Left forelimb (tissue), 1 donor: ENCODE measurements around the gene ACBD6.
"Not testable (repeated sequence)": the region's sequence is repeated elsewhere in the genome, so short reads cannot be mapped to it uniquely, and the experiment has no call there.

ENCODE experiments used
- DNase-seq: peaks from one replicate; pipeline ENCODE4 v3.0.0-alpha.2; 2018; ENCODE audit warnings: low spot score

ACBD6 gene, protein sequence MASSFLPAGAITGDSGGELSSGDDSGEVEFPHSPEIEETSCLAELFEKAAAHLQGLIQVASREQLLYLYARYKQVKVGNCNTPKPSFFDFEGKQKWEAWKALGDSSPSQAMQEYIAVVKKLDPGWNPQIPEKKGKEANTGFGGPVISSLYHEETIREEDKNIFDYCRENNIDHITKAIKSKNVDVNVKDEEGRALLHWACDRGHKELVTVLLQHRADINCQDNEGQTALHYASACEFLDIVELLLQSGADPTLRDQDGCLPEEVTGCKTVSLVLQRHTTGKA

DNA sequence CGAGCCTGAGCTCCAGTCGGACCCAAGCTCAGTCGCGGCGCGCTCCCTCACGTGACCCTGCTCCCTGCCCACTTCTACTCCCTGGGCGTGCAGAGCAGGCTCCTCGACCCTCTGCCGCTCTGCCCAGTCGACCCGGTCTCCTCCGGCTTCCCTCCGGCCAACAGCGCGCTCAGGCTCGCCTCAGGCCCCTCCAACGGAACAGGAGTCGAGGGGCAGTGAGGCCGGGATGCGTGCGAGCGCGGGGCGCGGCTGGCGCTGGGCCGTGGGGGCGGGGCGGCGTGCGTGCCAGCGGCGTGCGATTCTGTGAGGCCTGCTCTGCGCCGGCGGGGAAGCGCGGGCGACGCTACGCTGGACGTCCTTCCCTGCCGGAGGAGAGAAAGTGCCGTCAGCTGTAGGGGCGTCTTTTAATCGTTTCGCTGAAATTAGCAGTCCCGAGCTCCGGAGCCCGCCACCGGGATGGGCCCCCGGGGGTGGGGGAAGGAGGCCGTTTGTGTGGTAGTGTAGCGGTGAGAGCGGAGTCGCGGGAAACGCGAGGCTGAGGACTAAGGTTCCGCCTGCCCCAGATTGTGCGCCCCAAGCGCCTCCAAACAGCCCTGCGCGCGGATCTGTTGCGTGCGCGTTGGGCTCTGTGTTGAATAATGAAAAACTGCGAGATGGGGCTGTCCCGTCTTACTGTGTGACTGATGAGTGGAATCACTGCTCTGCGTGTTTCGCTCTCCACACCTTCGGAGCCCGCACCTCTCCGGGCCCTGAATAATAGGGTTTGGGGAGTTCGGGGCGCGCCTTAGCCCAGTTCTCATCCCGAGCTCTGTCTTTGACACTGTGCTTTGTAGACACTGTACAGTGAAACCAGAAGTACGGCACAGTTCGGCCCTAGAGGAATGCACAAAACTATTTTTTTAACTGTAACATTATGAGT is at the start of gene ACBD6:
Gene ACBD6 (minus strand): TSS at position 217 of the 919 bp plus-strand sequence. CDS start 311 bp downstream, outside the sequence.
- peak; percentile 94 for DNase-seq

GRCh38 chr1:180551997-180552396 is 49.6 kb upstream of the ACBD6 start:
- no peak for DNase-seq

- DNase-seq: no peak
Measured at GRCh38 chr1:180550241-180550640, 47.9 kb upstream of the ACBD6 start.

GRCh38 chr1:180549770-180550169 is 47.4 kb upstream of the ACBD6 start:
- not testable (repeated sequence) for DNase-seq

- no peak for DNase-seq
Measured at GRCh38 chr1:180548686-180549317, 46.4 kb upstream of the ACBD6 start.

DNA sequence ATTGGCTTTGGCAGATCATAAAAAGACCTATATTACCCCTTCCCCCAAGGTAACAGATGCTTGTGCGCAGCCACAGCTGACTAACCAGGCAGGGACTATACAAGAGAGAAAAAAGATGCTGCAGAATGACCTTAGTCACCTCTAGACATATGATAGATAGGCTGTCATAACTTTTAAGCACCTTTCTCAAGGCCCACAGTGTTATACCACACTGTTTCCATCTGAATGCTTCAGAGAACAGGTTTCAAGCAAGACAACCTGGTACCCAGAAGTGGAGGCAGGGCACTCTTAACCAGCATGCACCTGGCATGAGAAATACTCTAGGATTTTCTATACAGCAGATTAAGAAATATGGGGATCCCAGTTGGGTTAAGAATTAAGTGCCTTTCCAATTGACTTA is 43.6 kb upstream of the ACBD6 start:
- no peak for DNase-seq

- DNase-seq: no peak
Measured at GRCh38 chr1:180544050-180544449, 41.7 kb upstream of the ACBD6 start.

DNA sequence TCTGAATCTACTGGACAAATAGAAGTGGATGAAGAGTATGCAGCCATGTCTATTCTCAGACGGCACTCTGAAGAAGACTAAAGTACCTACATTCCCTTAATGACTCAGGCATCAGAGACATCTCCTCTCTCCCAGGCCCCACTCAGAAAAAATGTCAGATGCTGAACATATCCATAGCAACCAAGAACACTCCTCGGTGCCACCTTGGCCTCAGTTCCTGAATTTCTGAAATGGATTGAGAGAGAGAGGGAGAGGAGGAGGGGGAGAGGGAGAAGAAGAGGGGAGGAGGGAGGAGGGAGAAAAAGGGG is 40.4 kb upstream of the ACBD6 start:
- DNase-seq: no peak

DNA sequence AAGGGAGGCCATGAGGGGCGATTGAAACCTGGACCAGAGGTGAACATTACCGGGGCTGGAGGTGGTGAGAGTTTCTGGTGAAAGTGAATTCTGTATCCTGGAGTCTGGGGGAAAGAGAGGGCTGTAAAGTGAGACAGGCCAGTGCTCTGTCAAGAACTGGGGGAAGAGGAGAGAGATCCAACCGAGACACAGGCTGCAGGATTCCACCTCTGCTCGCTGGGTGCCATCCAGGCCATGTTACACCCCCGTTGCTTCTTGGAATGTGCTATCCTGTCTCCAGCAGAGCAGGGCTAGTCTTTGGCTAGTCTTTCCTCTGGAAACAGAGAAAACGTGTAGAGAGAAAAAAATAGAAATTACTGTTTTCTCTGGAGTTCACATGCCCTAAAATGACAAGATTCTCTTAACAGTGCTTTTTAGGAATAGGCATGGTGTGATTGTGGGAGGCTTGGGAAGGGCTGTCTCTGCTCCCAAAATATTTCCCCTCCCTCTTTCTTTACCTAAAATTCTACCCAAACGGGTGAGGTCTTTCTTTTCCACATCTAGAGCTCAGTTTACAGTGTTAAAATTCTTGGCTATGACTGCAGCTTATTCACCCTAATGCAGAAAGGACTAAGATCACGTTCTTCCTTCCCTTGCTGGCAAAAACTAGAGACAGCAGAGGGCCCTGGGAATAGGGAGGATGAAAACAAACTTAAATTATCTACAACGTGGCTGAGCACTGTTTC is 39.9 kb upstream of the ACBD6 start:
- DNase-seq: no peak

DNA sequence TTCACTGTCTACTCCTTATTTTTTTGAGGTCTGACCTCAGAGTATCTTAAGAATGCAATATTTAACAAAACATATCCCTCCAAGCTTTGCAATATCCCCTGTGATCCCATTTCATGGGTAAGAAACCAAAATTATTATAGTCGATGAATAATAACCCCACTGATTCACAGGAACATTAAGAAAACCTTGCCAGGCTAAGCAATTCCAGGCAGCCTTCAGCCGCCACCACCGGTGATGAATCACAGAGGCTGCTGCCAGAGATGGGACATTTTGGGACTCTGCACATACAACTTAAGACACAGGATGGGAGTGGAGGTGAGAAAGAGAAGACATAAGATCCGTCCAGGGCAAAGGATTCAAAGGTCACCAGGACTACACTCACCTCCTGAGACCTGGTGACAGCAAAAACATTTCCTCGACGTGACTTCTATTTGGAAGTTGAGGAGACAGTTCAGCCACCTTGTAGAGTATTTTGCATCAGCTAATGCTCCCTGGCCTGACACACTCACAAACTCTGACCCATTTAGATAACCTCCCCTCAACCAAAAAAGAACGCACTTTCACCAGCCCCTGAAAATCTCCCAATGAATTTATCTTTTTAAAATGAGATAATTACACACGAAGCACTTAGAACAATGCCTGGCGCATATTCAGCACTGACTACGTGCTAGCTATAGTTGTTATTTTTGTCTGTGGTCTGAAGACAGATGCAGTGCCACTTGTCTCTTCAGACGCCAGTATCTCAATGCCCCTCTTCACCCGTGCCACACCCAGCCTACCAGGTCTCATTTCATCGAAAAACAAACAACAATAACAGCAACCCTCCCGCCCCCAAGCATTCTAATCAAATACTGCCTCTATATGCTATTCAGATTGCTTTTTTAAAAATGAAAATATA is 38.6 kb upstream of the ACBD6 start:
- no peak for DNase-seq

GRCh38 chr1:180539136-180539535 is 36.8 kb upstream of the ACBD6 start:
- no peak for DNase-seq

- no peak for DNase-seq
Measured at GRCh38 chr1:180536821-180537372, 34.5 kb upstream of the ACBD6 start.

DNA sequence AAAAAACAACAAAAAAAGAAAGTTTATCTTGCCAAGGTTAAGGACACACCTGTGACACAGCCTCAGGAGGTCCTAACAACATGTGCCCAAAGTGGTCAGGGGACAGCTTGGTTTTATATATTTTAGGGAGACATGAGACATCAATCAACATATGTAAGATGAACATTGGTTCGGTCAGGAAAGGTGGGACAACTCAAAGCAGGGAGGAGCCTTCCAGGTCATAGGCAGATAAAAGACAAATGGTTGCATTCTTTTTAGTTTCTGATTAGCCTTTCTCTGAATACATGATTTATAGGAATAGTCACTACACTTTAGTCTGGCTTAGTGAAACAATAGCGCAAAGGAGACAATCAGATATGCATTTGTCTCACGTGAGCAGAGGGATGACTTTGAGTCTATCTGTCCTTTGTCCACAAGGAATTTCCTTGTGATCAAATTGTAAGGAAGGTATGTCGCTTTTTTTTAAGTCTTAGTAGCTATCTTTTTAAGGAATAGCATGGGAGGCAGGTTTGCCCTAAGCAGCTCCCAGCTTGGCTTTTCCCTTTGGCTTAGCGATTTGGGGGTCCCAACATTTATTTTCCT is 33.1 kb upstream of the ACBD6 start:
- DNase-seq: no peak

- DNase-seq: no peak
Measured at GRCh38 chr1:180534214-180534613, 31.8 kb upstream of the ACBD6 start.

DNA sequence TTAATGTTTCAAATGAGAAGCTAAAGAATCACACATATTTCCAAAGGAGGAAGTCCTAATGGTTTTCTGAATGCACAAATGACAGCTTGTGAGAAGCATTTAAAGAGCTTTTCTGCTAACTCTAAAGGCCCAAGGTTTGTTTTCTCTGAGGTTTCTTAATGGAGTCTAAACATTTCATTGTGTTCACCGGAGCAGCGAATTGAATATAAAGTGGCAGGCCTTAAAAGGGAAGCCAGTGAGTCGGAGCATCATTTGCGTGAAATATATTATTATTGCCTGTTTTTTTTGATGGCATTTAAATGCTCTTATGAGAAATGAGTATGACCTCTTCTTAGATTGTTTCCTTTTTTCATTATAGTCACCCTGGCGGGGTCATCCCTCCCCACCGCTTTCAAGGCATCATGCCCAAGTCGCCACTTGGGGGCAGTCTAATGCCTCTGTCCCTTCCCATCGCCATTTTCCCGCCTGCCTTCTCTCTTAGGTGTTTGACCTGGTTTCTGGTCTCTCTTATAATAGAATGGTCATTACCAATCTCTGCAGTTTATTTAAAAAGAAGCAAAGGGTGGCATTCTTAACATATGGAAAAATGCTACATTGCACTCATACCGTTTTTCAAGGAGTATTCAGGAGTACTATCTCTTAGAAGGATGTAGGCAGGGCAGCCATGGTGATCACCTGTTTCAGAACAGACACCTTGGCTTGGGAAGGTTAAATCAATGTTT is 31.1 kb upstream of the ACBD6 start:
- no peak for DNase-seq

GRCh38 chr1:180532854-180533253 is 30.5 kb upstream of the ACBD6 start:
- no peak for DNase-seq

DNA sequence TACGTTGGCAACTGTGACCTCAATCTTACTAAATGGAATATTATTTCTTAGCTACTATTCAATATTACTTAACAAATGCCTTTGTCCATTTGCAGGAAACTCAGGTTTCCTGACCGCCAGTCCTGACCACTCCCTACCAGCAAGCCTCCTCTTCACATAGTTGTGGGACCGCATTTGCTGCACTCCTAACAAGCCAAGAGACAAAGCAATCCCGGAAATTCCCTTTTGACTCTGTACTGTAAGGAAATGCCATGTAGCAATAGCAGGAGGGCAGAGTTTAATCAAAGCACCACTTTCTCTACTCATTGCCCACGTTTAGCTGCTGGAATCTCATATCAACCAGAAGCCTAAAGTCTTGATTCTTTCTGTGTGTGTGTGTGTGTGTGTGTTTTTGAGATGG is 28.1 kb upstream of the ACBD6 start:
- no peak for DNase-seq

DNA sequence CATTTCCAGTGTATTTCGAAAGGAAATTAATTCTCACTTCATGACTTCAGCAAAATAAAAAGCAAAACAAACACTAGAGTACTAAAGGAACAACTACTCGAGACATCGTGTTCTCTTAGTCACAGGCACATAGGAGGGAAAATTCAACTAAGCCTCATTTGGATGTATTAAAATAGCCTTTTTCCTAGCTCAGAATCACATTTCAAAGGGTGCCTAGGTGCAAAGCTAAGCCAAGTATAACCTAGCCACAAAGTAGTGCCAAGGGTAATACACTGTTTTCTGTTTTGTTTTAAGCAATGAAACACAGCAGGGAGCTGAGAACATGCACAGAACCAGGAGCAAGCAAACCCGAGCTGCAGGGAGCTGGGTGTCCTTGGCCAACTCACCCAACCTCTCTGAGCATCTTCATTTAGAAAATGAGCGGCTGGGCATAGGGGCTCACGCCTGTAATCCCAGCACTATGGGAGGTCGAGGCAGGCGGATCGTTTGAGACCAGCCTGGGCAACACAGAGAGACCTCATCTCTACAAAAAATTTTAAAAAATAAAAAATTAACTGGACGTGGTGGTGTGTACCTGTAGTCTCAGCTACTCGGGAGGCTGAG is 26.6 kb upstream of the ACBD6 start:
- no peak for DNase-seq

DNA sequence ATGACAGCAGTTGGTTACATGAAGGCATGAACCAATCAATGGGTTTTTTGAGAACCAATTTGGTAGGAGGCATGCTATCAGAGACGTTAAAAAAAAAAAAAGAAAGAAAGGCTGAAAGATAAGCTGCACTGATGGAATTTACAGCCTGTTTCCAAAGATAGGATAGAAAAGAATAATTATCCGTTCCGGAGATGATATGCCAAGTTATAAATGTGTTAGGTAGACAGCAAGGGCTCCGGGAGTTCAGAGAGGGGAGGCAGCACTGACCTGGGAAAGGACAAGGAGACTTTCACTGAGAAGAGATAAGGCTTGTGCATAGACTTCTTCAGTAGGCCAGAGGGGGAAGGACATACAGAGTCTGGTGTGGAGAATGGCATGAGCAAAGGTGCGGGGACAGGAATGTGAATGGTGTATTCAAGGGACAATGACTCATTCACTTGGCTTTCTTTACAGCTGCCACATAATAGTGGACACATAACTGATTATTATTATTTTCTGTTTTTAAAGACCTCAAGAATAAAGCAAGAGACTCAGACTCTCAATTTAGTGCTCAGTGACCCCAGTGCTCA is 24.8 kb upstream of the ACBD6 start:
- no peak for DNase-seq
